ENCODE measurements around the gene VAMP2.

Gene VAMP2

DNA sequence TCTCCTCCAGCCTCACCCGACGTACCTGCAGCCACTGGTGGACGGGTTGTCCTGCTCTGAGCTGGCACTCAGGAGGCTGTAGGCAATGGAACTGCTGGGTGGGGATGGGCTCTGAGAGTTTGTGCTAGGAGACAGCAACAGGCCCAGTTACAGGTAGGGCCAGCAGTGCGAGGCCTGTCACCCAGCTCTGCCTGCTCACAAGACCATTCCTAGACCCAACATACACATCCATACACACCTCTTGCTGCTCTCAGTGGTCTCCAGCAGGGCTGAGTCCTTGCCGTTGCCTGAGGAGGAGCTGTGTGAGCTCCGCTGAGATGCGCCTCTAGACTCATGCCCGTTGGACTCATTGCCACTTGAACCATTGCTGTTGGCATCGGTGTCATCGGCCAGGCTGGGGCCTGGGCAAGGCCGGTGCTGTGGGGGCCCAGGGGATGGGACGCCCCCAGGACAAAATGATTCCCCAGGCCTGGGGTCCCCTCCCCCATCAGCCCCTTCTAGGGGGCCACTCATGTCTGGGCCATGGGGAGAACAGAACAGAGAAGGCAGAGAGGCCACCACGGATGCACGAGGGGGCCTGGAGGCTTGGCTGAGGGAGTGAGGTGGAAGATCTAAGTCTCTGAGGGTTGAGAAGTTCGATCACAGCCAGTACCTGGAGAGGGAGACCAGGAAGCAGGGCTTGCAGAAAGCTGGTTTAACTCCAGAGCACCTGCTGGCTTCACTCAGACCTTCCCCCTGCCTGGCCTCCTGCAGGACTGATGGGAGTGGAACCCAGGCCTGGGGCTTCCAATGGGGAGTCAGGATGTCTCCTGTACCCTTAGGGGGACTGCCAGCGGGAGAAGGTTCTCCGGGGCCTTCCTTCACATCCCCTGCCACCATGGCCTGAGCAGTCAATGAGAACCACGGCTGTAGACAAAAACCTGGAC, 12.3 kb downstream of the VAMP2 start:
- H3K27ac ChIP-seq: peak overlapping the region; percentile 99
- H3K27me3 ChIP-seq (replicated peaks): no peaks in the 10 kb centered on the region
- no peak for DNase-seq
- H3K4me3 ChIP-seq (ENCODE audit: low read depth, low read length): peak overlapping the region; percentile 99
- H3K36me3 ChIP-seq (replicated peaks): peaks cover 50% of the 10 kb centered on the region
- TF ChIP-seq, protein P1, sequence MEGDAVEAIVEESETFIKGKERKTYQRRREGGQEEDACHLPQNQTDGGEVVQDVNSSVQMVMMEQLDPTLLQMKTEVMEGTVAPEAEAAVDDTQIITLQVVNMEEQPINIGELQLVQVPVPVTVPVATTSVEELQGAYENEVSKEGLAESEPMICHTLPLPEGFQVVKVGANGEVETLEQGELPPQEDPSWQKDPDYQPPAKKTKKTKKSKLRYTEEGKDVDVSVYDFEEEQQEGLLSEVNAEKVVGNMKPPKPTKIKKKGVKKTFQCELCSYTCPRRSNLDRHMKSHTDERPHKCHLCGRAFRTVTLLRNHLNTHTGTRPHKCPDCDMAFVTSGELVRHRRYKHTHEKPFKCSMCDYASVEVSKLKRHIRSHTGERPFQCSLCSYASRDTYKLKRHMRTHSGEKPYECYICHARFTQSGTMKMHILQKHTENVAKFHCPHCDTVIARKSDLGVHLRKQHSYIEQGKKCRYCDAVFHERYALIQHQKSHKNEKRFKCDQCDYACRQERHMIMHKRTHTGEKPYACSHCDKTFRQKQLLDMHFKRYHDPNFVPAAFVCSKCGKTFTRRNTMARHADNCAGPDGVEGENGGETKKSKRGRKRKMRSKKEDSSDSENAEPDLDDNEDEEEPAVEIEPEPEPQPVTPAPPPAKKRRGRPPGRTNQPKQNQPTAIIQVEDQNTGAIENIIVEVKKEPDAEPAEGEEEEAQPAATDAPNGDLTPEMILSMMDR (IDR thresholded peaks at IDR 0.05; ENCODE audit: low read depth, low read length, missing control alignments): no peak
- in situ Hi-C loops (cut with HindIII; ENCODE audit: low pct_ligation_motif_present, low sequenced_read_pairs): no loop called here

DNA sequence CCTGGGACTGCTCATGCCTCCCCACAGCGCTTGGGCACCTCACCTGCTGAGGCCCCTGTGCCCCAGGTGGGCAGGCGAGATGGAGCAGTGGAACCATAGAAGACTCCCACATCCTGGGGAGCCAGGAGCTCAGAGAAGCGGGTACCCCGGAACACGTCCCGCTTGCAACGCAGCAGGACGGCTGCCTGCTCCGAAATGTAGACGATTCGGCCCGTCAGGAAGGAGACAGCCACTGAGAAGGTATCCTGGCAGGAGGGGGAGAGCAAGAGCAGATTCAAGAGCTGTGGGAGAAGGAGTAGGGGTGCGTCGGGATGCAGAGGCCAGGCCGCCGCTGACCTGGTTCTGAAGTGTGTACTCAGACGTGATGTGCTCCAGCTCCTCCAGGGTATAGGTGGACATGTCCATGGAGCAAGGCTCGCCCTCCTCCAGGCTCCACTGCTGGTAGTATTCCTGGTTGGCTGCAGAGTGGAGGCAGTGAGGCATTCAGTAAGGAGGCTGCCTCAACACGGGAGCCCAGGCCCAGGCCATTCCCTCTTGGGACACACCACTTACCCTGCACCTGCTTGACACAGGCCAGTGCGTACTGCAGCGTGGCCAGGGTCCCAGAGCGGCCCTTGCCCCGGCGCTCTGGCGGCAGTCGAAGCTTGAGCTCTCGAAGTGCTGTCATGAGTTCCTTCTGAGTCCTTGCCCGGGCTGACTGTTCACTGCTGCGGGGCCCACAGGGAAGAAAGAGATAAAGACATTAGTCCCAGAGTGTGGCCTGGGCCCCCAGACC, 13.1 kb downstream of the VAMP2 start:
- TF ChIP-seq, protein P1 (IDR thresholded peaks at IDR 0.05; ENCODE audit: low read depth, low read length, missing control alignments): no peak
- Histone ChIP-seq H3K27me3 (replicated peaks) (no peaks in the 10 kb centered on the region), H3K36me3 (replicated peaks) (peaks cover 53% of the 10 kb centered on the region), H3K4me3 (ENCODE audit: low read depth, low read length) (no peak overlapping the region), H3K27ac (no peak overlapping the region)
- DNase-seq: no peak
- in situ Hi-C loops (cut with HindIII; ENCODE audit: low pct_ligation_motif_present, low sequenced_read_pairs): no loop called here

- in situ Hi-C loops (cut with HindIII; ENCODE audit: low pct_ligation_motif_present, low sequenced_read_pairs): no loop called here
- no peak overlapping the region for H3K27ac ChIP-seq
- peaks cover 63% of the 10 kb centered on the region for H3K36me3 ChIP-seq (replicated peaks)
- no peaks in the 10 kb centered on the region for H3K27me3 ChIP-seq (replicated peaks)
- TF ChIP-seq, protein P1 (IDR thresholded peaks at IDR 0.05; ENCODE audit: low read depth, low read length, missing control alignments): no peak
- no peak for DNase-seq
- H3K4me3 ChIP-seq (ENCODE audit: low read depth, low read length): no peak overlapping the region
Measured at GRCh38 chr17:8148560-8148959, 14.2 kb downstream of the VAMP2 start.

GRCh38 chr17:8147805-8148404, 14.8 kb downstream of the VAMP2 start:
- Histone ChIP-seq H3K27ac (no peak overlapping the region), H3K27me3 (replicated peaks) (no peaks in the 10 kb centered on the region), H3K36me3 (replicated peaks) (peaks cover 63% of the 10 kb centered on the region), H3K4me3 (ENCODE audit: low read depth, low read length) (no peak overlapping the region)
- in situ Hi-C loops (cut with HindIII; ENCODE audit: low pct_ligation_motif_present, low sequenced_read_pairs): no loop called here
- DNase-seq: no peak
- TF ChIP-seq, protein P1 (IDR thresholded peaks at IDR 0.05; ENCODE audit: low read depth, low read length, missing control alignments): no peak

DNA sequence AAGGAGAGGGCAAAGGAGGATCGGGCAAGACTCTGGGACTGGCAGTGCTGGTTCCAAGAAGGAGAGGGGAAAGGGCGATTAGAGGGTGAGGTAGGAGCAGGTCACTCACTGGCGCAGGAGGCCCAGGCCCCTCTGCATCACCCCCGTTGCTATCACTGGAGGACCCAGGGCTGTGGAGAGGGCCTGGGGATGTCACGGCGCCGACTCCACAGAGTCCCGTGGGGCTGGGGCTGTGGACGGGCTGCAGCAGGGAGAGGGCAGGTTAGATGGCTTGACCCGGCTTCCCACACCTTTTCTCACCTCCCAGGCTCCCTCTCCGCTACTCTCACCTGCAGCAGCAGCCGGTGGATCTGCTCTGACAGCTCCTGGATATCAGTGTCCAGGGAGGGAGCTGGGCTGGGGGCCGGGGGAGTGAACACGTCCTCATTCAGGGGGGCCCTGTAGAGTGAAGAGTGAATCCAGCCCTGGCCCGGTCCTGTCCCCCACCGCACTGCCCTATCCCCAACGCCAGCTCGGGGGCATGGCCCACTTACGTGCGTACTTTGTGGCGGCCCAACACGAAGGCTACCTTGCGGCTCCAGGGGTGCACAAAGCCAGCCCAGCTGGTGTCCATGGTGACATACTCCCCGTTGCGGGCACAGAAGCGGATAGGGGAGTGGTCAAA, 15.5 kb downstream of the VAMP2 start:
- Histone ChIP-seq H3K27me3 (replicated peaks) (no peaks in the 10 kb centered on the region), H3K4me3 (ENCODE audit: low read depth, low read length) (no peak overlapping the region), H3K27ac (no peak overlapping the region), H3K36me3 (replicated peaks) (peaks cover 69% of the 10 kb centered on the region)
- in situ Hi-C loops (cut with HindIII; ENCODE audit: low pct_ligation_motif_present, low sequenced_read_pairs): no loop called here
- DNase-seq: no peak
- TF ChIP-seq, protein P1 (IDR thresholded peaks at IDR 0.05; ENCODE audit: low read depth, low read length, missing control alignments): no peak
